ENCODE measurements around the gene NPC1.
"Not testable (repeated sequence)": the region's sequence is repeated elsewhere in the genome, so short reads cannot be mapped to it uniquely, and the experiment has no call there.

NPC1 gene

DNA sequence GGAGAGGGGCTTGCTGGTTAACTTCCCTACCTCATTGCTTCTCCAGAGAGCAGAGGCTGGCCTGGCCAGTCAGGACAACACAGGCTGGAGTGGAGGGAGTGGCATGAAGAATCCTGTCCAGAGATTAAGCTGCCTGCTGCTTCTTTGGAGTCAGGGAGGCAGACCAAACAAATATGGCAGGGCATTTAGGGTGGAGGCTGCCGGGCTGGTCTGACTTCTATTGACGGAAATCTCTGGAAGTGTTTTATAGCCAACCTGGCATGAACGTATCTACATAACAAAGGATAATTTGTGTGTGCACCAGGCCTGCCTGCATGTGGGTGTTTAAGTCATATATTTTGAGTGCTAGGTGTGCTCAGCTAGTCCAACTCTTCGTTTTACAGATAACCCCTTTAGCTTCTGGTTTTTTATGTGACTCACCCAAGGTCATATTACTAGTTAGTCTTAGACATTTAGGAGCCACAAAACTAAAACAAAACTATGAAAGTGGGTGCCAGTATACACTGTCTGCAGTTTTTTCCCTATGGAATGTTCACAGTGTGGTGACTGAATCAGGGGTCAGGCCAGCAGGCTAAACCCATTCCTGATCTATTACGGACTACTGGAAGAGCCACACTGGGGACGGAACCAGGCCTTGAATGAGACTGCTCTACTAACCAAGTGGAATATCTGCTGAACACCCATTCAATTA is 5.5 kb downstream of the NPC1 start:
- intact Hi-C loops (cut with DNase I) = no loop called here
- no peak for DNase-seq

DNA sequence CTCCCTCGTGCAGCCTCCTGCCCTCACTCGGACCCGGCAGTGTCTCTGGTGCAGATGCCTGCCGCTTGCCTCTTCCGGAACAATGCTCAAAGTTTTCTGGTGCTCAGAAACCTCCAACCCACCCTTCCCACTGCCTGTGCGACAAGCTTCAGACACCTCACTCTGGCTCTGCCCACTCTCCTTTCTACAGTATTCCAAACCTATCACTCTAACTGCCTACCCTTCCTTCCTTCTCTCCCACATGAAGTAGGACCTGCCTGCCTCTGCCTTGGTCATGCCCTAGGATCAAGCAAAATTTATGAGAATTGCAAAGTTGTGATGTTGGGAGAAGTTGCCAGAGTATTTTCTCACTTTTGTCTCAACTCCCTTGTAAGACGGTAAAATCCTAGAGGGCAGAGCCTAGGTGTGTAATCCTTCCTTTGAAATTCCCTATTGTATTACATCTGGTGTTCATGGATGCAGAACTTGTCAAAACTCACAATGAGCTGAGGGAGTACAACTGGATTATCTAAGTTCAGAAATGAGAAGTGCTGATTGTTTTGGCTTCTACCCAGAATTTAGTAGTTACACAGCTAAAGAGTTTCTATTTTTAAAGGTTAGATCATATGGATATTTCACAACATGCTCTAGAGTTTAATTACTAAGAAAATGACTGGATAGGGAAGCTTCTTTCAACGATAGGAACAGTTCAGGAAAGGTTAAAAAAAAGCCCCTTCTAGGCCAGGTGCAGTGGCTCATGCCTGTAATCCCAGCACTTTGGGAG is 7.2 kb downstream of the NPC1 start:
- peak in 9 of 42 donors; percentile 24 to 57 (median 39) for DNase-seq
- intact Hi-C loops (cut with DNase I) = no loop called here

- intact Hi-C loops (cut with DNase I) = no loop called here
- DNase-seq = no peak
These were observed 8.1 kb downstream of the NPC1 start for GRCh38 chr18:23578067-23578701.

DNA sequence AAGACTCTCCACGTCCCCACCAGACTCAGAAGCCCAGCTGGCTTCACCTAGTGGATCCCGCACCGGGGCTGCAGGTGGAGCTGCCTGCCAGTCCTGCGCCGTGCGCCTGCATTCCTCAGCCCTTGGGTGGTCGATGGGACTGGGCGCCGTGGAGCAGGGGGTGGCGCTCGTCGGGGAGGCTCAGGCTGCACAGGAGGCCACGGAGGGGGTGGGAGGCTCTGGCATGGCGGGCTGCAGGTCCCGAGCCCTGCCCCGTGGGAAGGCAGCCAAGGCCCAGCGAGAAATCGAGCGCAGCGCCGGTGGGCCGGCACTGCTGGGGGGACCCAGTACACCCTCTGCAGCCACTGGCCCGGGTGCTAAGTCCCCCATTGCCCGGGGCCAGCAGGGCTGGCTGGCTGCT is 8.8 kb downstream of the NPC1 start:
- intact Hi-C loops (cut with DNase I); DNase-seq: not testable (repeated sequence)

DNA sequence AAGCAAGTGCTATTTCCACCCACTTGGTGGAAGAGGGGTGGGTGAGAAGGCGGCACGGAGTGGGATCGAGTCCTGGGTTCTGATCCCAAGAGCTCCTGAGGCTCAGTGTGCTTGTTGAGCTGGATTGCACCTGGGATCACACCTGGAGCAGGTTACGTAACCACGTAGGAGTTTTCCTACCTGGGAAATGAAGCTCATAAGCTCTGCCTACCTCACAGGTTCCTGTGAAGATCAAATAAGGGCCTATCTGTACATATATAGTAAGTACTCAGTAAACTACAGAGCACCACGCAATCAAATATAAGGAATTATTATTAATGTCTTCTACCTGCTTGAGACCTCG is 11.0 kb downstream of the NPC1 start:
- no peak for DNase-seq
- intact Hi-C loops (cut with DNase I) = no loop called here

GRCh38 chr18:23574611-23575308 is 11.5 kb downstream of the NPC1 start:
- intact Hi-C loops (cut with DNase I) = no loop called here
- no peak for DNase-seq

DNA sequence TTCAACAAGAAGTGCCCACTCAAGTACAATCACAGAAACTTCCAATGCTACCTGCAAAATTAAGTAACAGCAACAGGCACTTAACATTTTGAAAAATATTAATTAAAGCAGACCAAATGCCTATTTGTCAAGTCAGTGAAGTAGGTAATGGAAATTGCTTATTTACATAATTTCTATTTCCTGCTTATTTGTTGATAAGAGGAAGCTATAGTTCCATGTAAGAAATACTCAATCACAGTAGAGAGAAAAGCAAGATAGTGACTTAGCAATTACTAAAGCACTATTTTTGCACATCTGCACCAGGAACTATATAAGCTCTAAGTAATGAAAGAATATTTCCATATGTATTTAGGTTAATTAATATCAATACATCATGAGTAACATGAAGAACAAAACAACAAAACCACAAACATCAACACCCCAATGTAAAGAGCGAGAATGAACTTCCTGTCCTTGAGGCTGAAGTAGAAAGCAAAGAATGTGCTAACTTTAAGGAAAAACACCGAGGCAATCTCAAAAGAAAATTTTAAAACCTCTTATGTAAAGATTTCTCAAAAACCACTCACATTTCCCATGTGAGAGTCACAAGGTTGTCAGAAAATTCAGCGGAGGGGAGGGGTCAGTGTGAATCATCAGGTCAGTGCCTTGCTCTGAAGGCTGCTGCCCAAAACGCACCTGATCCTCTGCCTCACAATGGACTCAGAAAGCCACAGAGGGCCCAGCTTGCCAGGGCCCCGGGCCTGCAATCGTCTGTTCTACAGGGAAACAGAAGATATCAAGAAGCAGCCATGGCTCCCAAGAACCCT is 12.5 kb downstream of the NPC1 start:
- peak in 1 of 42 donors; percentile 46 for DNase-seq
- intact Hi-C loops (cut with DNase I) = no loop called here

DNA sequence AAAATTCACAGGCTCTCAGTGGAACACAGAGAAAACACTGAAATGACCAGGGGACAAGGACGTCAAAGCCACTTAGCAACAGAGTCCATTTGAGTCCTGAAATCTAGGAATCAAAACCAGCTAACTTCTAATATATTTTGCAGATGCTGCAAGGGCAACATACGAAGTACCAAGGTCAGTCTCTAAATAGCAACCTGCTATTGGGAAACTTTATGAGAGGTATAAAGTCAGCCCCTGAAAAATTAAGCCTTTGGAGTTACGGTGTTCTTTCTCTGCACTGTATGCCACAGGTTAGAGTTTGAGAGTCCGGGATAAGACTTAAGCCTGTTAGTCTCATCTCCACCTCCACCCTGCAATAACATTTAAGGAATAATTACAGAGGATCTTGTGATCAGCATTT is 13.3 kb downstream of the NPC1 start:
- no peak for DNase-seq
- intact Hi-C loops (cut with DNase I) = no loop called here

DNA sequence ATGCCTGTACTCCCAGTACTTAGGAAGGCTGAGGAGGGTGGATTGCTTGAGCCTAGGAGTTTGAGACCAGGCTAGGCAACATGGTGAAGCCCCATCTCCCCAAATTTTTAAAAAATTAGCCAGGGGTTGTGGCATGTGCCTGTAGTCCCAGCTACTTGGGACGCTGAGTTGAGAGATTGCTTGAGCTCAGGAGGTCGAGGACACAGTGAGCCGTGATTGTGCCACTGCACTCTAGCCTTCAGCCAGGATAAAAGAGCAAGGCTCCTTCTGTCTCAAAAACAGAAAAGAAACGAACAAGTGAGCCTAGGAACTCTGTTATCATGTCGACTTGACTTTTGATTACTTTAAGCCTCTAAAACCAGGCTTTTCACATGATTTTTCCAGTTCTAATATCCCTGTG is 13.7 kb downstream of the NPC1 start:
- intact Hi-C loops (cut with DNase I) = no loop called here
- DNase-seq = no peak

- DNase-seq = no peak
These were observed 14.3 kb downstream of the NPC1 start for GRCh38 chr18:23572012-23572411.

DNA sequence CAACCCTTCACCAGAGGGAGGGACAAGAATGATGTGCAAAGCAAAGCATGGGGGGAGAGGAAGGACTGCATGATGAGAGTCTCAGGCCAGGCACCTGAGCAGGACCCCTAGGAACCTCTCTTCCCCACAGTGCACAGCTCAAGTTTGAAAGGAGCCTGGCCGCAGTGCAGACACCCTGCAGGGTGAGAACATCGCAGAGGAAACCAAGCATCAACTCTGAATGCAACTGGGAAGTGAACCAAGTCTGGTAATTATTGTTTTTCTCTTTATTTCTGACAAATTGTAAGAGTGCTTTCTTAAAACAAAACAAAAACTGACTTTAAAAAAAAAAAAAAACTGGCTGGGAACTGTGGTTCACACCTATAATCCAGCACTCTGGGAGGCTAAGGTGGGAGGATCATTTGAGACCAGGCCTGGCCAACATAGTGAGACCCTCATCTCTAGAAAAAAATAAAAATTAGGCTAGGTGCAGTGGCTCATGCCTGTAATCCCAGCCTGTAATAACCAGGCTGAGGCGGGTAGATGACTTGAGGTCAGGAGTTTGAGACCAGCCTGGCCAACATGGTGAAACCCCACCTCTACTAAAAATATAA is 15.3 kb downstream of the NPC1 start:
- intact Hi-C loops (cut with DNase I) = no loop called here
- peak in 1 of 42 donors; percentile 23 for DNase-seq

More at GRCh38 chr18:23572012-23572411, 14.3 kb downstream of the NPC1 start:
- intact Hi-C loops (cut with DNase I) = no loop called here

- intact Hi-C loops (cut with DNase I) = no loop called here
- no peak for DNase-seq
These were observed 16.8 kb downstream of the NPC1 start for GRCh38 chr18:23569299-23570063.

- intact Hi-C loops (cut with DNase I) = no loop called here
- no peak for DNase-seq
These were observed 17.8 kb downstream of the NPC1 start for GRCh38 chr18:23568281-23569138.

DNA sequence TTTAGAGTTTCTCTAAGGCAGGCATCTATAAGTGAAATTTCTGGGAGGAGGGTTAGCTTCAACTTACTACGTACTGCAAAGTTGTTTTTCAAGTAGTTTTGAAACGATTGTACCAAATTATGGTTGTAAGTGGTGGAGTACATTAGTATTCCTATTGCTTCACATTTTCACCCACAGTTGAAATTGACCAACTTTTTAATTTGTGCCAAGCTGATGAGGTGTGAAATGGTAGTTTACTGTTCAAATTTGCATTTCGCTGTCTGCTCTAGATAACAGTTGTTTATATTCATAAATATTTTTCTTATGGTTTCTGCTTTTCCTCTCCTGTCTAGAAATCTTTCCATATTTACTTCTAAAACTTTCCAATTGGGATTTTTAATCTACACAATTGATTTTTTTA is 18.6 kb downstream of the NPC1 start:
- intact Hi-C loops (cut with DNase I) = no loop called here
- no peak for DNase-seq

DNA sequence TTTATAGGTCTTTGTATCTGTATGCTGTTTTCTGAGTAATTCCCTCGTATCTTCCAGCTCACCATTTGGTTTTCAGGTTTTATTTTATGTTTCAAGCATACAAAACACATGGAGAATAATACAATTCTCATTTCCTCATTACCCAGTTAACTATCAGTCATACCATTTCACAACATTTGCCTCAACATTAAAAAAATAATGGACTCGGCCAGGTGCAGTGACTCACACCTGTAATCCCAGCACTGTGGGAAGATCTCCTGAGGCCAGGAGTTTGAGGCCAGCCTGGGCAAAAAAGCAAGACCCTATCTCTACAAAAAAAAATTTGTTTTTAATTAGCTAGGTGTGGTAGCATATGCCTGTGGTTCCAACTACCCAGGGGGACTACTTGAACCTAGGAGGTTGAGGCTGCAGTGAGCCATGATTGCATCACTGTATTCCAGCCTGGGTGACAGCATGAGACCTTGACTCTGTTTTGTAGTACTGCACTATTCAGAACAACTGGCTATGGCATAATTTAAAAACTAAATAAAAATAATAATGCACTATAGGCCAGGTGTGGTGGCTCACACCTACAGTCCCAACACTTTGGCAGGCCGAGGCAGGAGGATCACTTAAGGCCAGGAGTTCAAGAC is 20.3 kb downstream of the NPC1 start:
- intact Hi-C loops (cut with DNase I) = no loop called here
- DNase-seq = no peak

- DNase-seq = no peak
- intact Hi-C loops (cut with DNase I) = no loop called here
These were observed 22.8 kb downstream of the NPC1 start for GRCh38 chr18:23563377-23564043.
